MM.1S (cell line): ENCODE measurements around the gene NELL2.

Experiments
- EZH2 ChIP-seq: fragments of 300-600 bp; sonication (generic); optimal IDR thresholded peaks from 2 replicates; pipeline ENCODE3; 2017; ENCODE audit warnings: low read depth, mild to moderate bottlenecking, antibody characterized with exemption, low read length, mixed read lengths
- EZH2phosphoT487 ChIP-seq: fragments of 300-600 bp; sonication (generic); IDR thresholded peaks from 2 replicates; pipeline ENCODE4 v1.6.1; 2018; ENCODE audit warnings: antibody characterized with exemption, low read length
- TF ChIP-seq, protein P1 (sequence below): fragments of 300-600 bp; sonication (generic); IDR thresholded peaks from 2 replicates; pipeline ENCODE4 v1.5.1; 2016; ENCODE audit warnings: antibody characterized with exemption, low read length, mixed read lengths

DNA sequence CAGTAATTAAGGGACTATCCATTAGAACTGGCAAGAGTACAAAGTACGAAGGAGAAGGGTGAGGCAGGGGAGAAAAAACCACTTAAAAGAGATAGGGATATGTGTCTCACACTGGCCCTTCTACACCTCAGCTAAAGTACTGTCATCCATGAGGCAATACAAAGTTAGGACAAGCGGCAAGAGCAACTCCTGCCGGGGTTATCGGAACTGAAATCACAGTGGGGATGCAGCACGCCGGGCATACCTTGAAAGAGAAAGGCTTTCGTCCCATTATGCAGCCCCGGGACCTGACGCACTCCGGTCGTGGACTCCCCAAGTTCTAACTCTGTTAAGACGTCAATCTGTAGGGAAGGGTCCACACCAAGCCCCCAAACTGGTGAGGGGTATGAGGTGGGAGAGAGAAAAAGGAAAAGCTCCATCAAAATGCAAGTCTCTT is 1.1 kb downstream of the NELL2 start:
- TF ChIP-seq, protein P1, sequence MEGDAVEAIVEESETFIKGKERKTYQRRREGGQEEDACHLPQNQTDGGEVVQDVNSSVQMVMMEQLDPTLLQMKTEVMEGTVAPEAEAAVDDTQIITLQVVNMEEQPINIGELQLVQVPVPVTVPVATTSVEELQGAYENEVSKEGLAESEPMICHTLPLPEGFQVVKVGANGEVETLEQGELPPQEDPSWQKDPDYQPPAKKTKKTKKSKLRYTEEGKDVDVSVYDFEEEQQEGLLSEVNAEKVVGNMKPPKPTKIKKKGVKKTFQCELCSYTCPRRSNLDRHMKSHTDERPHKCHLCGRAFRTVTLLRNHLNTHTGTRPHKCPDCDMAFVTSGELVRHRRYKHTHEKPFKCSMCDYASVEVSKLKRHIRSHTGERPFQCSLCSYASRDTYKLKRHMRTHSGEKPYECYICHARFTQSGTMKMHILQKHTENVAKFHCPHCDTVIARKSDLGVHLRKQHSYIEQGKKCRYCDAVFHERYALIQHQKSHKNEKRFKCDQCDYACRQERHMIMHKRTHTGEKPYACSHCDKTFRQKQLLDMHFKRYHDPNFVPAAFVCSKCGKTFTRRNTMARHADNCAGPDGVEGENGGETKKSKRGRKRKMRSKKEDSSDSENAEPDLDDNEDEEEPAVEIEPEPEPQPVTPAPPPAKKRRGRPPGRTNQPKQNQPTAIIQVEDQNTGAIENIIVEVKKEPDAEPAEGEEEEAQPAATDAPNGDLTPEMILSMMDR, result no peak
- TF ChIP-seq EZH2phosphoT487, result no peak
- TF ChIP-seq EZH2, result no peak
